ENCODE results near the gene SLC41A2.
"Not testable (repeated sequence)": the region's sequence is repeated elsewhere in the genome, so short reads cannot be mapped to it uniquely, and the experiment has no call there.

SLC41A2 gene

DNA sequence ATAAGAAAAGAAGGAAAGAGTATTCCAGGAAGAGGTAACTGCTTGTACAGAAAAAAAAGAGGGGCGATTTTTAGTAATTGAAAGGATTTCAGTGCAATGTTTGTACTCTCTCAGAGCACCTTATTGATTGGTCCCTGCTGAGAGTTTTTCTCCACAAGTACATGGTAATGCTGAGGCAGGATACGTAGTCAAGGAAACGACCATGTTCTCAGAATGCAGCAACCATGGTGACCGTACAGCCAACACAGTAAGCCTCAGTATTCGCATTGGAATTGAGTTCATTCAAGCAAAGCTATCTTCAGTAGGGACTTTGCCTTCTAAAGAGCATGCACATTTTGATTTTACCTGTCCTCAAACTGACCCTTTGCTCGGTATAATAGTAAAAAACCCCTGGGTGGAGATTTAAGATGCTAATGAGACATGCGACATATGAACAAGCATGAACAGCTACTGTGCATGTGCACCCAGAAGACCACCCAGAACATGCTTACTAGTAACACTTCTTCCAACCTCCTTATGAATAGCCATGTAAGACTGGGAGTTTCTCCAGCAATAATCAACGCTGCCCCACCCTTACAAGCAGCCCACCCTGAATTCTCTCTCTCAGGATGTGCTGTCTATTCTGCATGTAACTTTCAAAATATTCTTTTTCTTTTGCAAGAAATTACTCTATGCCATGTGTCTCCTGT lies 6.2 kb upstream of the SLC41A2 start:
- DNase-seq (ENCODE audit: low read depth, low spot score), result no peak

- DNase-seq (ENCODE audit: low read depth, low spot score), result no peak
These were observed 5.7 kb upstream of the SLC41A2 start for GRCh38 chr12:104963757-104964156.

GRCh38 chr12:104960464-104960863 lies 2.4 kb upstream of the SLC41A2 start:
- DNase-seq (ENCODE audit: low read depth, low spot score), result no peak

GRCh38 chr12:104959335-104959841 lies 1.3 kb upstream of the SLC41A2 start:
- DNase-seq (ENCODE audit: low read depth, low spot score), result no peak

GRCh38 chr12:104958805-104959334 lies 780 bp upstream of the SLC41A2 start:
- no peak for DNase-seq (ENCODE audit: low read depth, low spot score)

DNA sequence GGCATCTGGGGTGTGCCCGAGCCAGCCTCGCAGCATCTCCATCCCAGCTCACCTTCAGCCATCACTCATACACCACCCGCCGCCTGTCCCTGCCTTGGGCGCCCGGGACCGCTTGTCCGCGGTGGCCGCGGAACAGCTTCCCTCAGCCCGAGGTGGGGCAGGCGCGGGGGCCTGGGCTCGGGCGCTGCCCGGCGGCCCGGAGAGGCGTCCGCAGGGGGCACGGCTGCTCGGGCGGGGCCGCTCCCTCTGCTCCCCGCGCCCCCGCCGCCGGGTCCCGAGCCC lies 430 bp downstream of the SLC41A2 start:
- no peak for DNase-seq (ENCODE audit: low read depth, low spot score)

- no peak for DNase-seq (ENCODE audit: low read depth, low spot score)
These were observed 996 bp downstream of the SLC41A2 start for GRCh38 chr12:104956870-104957718.

DNA sequence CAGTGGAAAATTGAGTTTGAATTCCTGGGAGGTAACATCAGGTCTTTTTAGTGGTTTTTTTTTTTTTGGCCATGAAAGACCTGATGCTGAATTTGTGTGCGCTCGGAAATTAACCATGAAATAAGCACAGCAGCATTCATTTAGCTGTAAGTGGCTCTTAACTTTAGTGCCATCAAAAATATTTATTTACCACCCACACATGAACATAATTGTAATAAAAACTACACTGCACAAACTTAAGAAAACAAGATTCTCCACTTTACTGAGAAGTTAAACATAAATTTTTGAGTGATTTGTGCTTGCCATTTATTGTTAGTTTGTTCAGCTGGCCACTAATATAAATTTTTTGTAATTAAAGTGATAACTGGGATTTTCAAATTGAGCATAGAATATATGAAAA lies 2.4 kb downstream of the SLC41A2 start:
- no peak for DNase-seq (ENCODE audit: low read depth, low spot score)

DNA sequence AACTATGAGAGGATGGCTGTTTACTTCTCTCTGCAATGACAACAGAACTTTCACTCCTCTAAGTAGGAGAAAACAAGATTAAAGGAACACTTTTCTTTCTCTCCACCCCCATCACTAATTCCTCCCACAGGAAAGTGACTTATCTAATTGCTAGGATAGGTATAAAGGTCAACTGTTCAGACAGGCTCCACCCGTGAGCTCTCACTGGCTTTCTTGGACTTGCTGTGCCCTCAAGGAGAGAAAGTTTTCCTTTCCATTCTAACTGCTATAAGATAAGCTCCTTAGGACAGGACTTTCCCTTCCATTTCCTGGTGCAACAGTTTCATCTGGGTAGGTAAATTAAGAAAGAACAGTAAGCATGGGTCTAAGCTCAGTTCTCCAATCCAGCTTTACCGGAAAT lies 4.8 kb downstream of the SLC41A2 start:
- no peak for DNase-seq (ENCODE audit: low read depth, low spot score)

DNA sequence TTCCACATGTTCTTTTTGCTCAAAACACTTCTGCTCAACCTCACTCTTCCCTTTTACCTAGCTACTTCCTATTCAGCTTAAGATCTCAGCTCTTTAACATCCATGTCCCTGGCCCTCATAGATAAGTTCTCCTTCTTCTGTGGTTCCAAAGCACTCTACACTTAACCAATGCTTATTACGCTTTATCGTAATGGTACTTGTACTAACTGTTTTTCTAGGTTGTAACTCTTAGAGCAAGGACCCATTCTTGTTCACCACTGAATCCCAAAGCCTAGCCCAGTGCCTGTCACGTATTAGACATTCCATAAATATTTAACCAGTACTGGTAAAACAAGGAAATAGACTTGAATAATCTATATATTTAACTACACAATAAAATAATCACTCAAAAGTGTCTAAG lies 5.3 kb downstream of the SLC41A2 start:
- no peak for DNase-seq (ENCODE audit: low read depth, low spot score)

DNA sequence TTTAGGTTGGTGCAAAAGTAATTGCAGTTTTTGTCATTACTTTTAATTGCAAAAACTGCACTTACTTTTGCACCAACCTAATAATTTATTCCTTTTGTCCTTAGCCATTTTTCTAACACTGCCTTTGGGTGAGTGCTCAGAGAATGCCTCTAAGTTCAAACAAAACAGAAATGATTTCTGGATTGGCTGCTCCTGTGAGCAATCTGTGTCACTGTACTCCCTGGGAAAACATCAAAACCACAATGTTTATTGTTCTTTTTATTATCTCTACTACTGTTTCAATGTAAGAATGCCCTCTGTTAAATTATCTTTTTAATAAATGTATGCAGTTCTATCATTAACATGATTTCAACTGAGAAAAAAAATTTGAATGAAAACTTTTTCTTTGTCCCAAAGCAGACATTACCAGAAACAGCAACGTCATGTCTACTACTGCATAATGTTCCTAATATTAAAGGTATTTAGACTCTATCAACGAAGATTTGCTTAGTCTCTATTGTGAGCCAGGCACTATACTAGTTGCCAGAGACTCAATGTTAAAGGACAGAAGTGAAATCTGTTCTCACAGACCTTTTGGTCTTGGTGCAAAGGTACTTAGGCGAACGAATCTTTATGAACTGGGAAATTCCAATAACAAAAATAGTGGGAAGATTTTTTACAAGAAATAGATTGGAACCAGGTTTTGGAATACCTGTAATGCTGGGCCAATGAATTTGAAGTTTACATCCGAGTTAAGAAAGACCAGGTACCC lies 6.2 kb downstream of the SLC41A2 start:
- DNase-seq (ENCODE audit: low read depth, low spot score), result no peak

DNA sequence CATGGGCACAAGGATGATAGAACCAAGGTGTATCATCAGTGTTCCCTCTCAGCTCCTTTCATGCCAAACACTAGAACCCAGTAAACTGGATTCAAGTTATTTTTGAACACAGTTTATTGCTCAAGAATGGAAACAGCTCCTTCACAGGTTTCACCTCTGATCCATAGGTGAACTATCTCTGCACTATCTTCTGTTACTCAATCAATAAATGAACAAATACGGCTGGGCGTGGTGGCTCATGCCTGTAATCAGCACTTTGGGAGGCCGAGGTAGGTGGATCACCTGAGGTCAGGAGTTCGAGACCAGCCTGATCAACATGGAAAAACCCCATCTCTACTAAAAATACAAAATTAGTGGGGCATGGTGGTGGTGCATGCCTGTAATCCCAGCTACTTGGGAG lies 9.4 kb downstream of the SLC41A2 start:
- not testable (repeated sequence) for DNase-seq (ENCODE audit: low read depth, low spot score)

DNA sequence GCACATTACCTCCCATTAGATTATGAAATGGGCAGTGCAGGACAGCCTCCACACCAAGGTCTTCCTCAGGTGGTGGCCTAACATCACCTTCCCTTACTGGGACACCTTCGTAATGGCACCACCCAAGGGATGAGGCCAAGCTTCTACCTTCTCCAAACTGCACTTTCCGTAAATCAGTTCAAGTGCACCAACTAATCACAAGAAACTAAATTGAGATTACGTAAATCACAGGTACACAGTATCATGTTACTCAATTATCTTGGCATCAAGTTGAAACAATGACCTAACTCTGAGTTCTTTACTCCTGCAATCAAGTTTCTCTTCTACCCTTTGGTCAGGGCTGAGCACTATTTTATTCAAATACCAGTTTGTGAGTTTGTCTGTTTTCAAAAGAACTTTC lies 13.8 kb downstream of the SLC41A2 start:
- no peak for DNase-seq (ENCODE audit: low read depth, low spot score)

GRCh38 chr12:104943401-104943800 lies 14.7 kb downstream of the SLC41A2 start:
- not testable (repeated sequence) for DNase-seq (ENCODE audit: low read depth, low spot score)

GRCh38 chr12:104942075-104942474 lies 16.0 kb downstream of the SLC41A2 start:
- no peak for DNase-seq (ENCODE audit: low read depth, low spot score)

GRCh38 chr12:104941454-104941853 lies 16.6 kb downstream of the SLC41A2 start:
- no peak for DNase-seq (ENCODE audit: low read depth, low spot score)

DNA sequence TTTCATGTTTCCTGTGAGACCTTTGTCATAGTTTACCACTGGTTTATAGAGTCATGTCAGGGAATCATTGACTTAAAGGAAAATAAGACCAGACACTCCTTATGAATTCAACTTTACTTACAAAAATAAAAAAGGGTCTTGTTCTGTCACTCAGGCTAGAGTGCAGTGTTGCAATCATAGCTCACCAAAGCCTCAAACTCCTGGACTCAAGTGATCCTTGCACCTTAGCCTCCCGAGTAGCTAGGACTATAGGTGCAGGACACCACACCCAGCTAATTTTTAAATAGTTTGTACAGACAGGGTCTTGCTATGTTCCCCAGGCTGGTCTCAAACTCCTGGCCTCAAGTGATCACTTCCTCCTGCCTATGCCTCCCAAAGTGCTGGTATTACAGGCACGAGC lies 19.0 kb downstream of the SLC41A2 start:
- no peak for DNase-seq (ENCODE audit: low read depth, low spot score)

DNA sequence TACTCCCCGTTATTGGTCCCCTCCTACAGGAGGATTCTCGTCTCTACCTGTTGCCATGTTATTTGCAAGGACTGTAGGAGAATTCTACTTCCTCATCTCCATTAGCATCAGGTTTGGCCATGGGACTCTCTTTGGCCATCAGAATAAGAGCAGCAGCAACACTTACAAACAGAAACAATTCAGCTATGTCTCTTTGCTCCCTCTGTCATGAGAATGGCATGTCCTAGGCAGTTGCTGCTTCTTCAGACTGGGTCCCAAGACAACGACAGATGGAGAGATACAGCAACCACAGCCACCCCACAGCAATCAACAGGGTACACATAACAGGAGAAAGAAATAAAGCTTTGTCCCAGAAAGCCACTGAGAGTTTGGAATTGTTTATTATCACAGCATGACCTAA lies 19.7 kb downstream of the SLC41A2 start:
- DNase-seq (ENCODE audit: low read depth, low spot score), result no peak

GRCh38 chr12:104935886-104936285 lies 22.2 kb downstream of the SLC41A2 start:
- no peak for DNase-seq (ENCODE audit: low read depth, low spot score)

DNA sequence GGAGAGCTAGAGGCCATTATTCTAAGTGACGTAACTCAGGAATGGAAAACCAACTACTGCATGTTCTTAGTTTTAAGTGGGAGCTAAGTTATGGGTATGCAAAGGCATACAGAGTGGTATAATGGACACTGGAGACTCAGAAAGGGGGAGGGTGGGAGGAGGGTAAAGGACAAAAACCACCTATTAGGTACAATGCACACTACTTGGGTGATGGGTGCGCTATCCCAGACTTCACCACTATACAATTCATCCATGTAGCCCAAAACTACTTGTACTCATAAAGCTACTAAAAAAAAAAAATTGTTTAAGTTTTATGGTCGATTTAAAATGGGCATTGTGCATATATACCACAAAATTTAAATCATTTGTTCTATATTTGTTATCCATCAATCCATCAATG lies 24.3 kb downstream of the SLC41A2 start:
- DNase-seq (ENCODE audit: low read depth, low spot score), result no peak

DNA sequence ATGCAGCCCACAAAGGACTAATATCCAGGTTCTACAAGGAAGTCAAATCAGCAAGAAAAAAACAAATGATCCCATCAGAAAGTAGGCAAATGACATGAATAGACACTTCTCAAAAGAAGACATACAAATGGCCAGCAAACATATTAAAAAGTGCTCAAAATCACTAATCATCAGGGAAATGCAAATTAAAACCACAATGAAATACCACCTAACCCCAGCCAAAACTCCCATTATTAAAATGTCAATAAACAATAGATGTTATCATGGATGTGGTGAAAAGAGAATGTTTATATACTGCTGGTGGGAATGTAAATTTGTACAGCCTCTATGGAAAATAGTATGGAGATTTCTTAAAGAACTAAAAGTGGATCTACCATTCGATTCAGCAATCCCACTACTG lies 25.0 kb downstream of the SLC41A2 start:
- DNase-seq (ENCODE audit: low read depth, low spot score), result no peak
